Activated T-helper 17 cell treated with anti-CD3 and anti-CD28 coated beads, Interleukin-2, amount 50 U/mL, for 72 hours (primary cell): ENCODE data around the gene CEP126. TPM values are rescaled to one million over a fixed set of nuclear protein-coding genes. Genes with fewer than 3 reads are reported as not detected.
A peak's percentile ranks its signal among the peaks of the same experiment; 100 is the strongest.

Source experiments
- ATAC-seq: fragments of 150-1000 bp; cut with Tn5 transposase; replicated peaks from 2 replicates; pipeline ENCODE4 v1.10.0; 2021; ENCODE audit warnings: mild to moderate bottlenecking, moderate library complexity
- H3K27ac Mint-ChIP-seq: one replicate; pipeline ENCODE4 v1.8.0; 2022; ENCODE audit warnings: mixed read lengths
- H3K27me3 Mint-ChIP-seq: one replicate; pipeline ENCODE4 v1.8.0; 2022; ENCODE audit warnings: mixed read lengths
- H3K36me3 Mint-ChIP-seq: one replicate; pipeline ENCODE4 v1.8.0; 2022; ENCODE audit warnings: low read depth, mild to moderate bottlenecking, mixed read lengths
- H3K4me1 Mint-ChIP-seq: one replicate; pipeline ENCODE4 v1.8.0; 2022; ENCODE audit warnings: mixed read lengths
- H3K4me3 Mint-ChIP-seq: one replicate; pipeline ENCODE4 v1.8.0; 2022; ENCODE audit warnings: mild to moderate bottlenecking, mixed read lengths
- H3K9me3 Mint-ChIP-seq: one replicate; pipeline ENCODE4 v1.8.0; 2022; ENCODE audit warnings: mixed read lengths
- total RNA-seq, 2 donors: library from RNA; stranded (reverse); gene quantifications; one replicate each; pipeline ENCODE4 v1.2.3, GENCODE V29; 2022

Gene CEP126, protein sequence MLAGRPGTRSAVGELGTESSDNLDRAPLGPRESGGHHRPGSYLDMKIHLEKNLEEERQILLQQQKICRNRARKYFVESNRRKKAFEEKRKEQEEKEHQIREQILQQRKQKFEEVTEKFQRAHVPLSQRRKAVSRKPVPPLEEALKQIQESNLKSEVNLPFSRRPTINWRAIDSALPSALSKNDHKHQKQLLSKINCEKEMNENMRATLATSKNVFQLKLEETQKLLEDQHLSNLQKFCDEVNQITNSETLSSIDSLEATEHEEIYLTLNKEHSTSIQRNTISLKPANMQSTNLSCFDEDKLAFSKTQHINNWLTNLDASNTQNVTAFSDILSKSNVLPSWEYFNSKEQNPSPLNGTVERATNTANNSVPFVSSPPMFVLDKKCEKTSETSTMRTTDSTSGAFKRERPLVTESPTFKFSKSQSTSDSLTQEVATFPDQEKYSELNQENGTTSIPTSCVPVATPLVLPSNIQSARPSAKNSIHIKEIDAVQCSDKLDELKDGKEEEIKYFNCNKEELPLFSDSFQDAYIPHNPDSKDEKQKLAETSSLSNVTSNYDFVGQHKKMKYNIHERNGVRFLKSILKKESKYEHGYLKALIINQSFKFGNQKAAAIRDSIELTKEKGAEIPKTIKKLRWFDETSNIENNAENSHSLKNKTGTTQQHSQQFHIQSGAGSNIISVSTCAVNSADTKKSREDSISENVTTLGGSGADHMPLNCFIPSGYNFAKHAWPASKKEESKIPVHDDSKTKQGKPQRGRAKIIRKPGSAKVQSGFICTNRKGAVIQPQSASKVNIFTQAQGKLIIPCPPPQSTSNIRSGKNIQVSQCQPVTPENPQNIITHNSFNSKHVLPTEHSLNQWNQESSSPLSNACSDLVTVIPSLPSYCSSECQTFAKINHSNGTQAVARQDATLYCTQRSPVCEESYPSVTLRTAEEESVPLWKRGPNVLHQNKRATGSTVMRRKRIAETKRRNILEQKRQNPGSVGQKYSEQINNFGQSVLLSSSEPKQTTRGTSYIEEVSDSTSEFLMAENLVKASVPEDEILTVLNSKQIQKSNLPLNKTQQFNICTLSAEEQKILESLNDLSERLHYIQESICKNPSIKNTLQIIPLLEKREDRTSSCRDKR
- total RNA-seq, result 1 to 10 TPM in 1 of 2 donors, under 1 TPM in 1; 0.97 to 1.5 TPM

DNA sequence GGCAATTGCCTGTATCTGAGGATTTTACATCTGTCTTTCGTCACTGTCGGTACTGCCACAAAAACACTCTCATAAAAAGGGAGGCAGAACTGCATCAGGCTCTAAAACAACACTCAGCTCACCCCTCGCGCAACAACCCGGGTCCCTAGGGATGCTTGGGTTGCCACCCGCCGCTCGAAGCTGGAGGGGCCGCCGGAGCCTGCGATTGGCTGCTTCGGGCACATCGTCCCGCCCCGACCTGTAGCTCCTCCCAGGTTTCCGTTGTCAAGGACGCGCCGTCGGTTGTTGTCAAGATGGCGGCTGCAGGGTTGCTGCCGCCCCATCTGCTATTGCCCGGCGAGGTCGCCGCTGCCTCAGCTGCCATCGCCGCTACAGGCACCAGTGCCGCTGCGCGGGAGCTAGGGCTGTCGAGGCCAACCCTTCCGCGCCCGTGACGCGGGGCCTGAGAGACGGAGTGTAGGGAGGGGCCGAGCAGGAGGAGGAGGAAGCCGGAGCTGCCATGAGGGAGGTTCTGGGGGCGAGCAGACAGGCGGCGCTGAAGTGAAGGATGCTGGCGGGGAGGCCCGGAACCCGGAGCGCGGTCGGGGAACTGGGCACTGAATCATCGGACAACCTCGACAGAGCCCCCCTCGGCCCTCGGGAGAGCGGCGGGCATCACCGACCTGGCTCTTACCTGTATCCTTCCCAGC, at the start of gene CEP126:
Gene CEP126, plus strand, starts transcription at position 273 of the 689 bp plus-strand sequence. Its CDS starts 275 bp downstream, at position 548.
- Mint-ChIP-seq H3K36me3 (no peaks in the 10 kb centered on the region), H3K4me1 (peaks cover 20% of the 10 kb centered on the region)

GRCh38 chr11:101866619-101867491, 48.0 kb upstream of the CEP126 start:
- H3K27me3 Mint-ChIP-seq, result peaks cover 20% of the 10 kb centered on the region
- no peak for ATAC-seq
- H3K9me3 Mint-ChIP-seq, result no peaks in the 10 kb centered on the region
- H3K4me3 Mint-ChIP-seq, result no peak overlapping the region
- H3K4me1 Mint-ChIP-seq, result no peaks in the 10 kb centered on the region
- H3K36me3 Mint-ChIP-seq, result no peaks in the 10 kb centered on the region
- H3K27ac Mint-ChIP-seq, result no peak overlapping the region

More for the DNA sequence above, at the start of gene CEP126:
- Mint-ChIP-seq H3K27ac (peak within 1 kb of the TSS; percentile 83), H3K27me3 (peaks cover 5% of the 10 kb centered on the region), H3K9me3 (no peaks in the 10 kb centered on the region), H3K4me3 (peak within 1 kb of the TSS; percentile 90)
- ATAC-seq, result peak; percentile 97

DNA sequence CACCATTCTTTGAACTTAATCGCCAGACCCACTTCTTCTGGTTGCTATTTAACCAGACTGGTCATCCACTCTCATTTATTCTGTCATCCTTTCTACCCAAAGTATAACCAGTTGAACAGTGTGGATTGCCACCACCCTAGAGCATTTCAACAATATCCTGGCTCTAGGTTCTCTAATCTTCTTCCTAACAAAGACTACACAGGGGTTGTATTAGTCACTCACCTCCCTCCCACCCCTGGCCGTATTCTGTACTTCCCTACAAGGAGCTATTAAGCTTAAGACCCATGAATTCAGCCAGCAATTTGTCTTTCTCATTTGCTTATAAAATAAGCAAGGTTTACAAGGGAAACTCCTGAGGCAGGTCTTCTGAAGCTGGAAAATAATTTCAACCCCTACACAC, 46.9 kb upstream of the CEP126 start:
- no peak for ATAC-seq
- no peak overlapping the region for H3K4me3 Mint-ChIP-seq
- H3K27ac Mint-ChIP-seq, result no peak overlapping the region
- peaks cover 16% of the 10 kb centered on the region for H3K27me3 Mint-ChIP-seq
- no peaks in the 10 kb centered on the region for H3K9me3 Mint-ChIP-seq
- no peaks in the 10 kb centered on the region for H3K36me3 Mint-ChIP-seq
- no peaks in the 10 kb centered on the region for H3K4me1 Mint-ChIP-seq

DNA sequence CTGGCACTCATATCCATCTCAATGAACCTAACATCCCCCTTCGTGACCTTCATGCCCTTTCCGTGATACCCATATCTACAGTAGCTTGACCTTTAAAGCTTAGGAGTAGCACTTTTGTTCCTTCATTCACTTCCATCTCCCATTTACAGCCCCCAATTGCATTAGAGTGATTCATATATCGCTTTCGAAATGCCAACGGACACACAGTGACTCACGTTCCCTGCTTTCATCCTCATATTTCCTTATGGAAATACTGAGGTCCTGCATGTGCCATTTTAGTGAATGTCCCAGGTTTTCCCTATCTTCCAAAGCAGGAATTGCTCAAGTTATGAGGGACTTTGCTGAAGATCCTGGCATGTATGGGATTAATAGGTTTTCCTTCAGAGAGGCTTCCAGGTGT, 44.3 kb upstream of the CEP126 start:
- peaks cover 15% of the 10 kb centered on the region for H3K27me3 Mint-ChIP-seq
- no peak overlapping the region for H3K4me3 Mint-ChIP-seq
- no peak overlapping the region for H3K27ac Mint-ChIP-seq
- H3K36me3 Mint-ChIP-seq, result no peaks in the 10 kb centered on the region
- no peaks in the 10 kb centered on the region for H3K4me1 Mint-ChIP-seq
- ATAC-seq, result no peak
- no peaks in the 10 kb centered on the region for H3K9me3 Mint-ChIP-seq

DNA sequence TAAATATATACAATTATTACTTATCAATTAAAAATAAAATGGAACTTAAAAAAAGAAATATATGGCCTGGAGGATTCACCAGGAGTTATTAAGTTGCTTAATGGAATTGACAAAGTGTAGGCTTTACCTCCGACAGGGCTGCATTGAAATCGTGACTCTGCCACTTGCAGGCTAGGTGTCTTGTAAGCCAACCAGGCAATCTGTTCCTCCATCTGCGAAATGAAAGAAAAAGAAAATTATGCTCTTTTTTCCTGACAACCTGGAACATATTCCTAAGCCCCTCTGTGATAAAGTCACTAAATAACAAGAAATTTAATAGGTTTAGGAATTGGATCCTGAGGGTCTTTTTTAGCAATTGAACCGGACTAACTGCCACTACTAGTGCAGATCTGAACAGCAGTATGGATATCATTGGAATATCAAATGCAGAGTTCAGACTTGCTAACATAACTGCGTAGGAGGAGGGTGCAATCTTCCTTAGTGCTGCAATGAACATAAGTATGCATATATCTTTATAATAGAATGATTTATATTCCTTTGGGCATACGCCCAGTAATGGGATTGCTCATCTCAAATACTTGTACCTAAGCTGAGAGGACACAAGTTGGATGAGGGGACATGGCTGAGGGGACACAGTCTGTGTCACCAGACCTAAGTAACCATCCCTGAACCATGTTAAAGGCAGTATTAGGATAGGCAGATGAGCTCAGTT, 42.5 kb upstream of the CEP126 start:
- no peak for ATAC-seq

GRCh38 chr11:101880222-101880621, 34.6 kb upstream of the CEP126 start:
- H3K36me3 Mint-ChIP-seq, result no peaks in the 10 kb centered on the region
- H3K9me3 Mint-ChIP-seq, result no peaks in the 10 kb centered on the region
- peaks cover 33% of the 10 kb centered on the region for H3K27me3 Mint-ChIP-seq
- H3K4me1 Mint-ChIP-seq, result no peaks in the 10 kb centered on the region
- no peak overlapping the region for H3K27ac Mint-ChIP-seq
- no peak overlapping the region for H3K4me3 Mint-ChIP-seq
- no peak for ATAC-seq

More for the DNA sequence above, 42.5 kb upstream of the CEP126 start:
- Mint-ChIP-seq H3K9me3 (no peaks in the 10 kb centered on the region), H3K36me3 (no peaks in the 10 kb centered on the region), H3K4me1 (no peaks in the 10 kb centered on the region), H3K4me3 (no peak overlapping the region), H3K27me3 (peaks cover 19% of the 10 kb centered on the region), H3K27ac (no peak overlapping the region)

GRCh38 chr11:101881586-101881985, 33.2 kb upstream of the CEP126 start:
- no peak overlapping the region for H3K27ac Mint-ChIP-seq
- H3K27me3 Mint-ChIP-seq, result peaks cover 37% of the 10 kb centered on the region
- H3K4me1 Mint-ChIP-seq, result no peaks in the 10 kb centered on the region
- H3K9me3 Mint-ChIP-seq, result no peaks in the 10 kb centered on the region
- H3K36me3 Mint-ChIP-seq, result no peaks in the 10 kb centered on the region
- no peak for ATAC-seq
- no peak overlapping the region for H3K4me3 Mint-ChIP-seq

DNA sequence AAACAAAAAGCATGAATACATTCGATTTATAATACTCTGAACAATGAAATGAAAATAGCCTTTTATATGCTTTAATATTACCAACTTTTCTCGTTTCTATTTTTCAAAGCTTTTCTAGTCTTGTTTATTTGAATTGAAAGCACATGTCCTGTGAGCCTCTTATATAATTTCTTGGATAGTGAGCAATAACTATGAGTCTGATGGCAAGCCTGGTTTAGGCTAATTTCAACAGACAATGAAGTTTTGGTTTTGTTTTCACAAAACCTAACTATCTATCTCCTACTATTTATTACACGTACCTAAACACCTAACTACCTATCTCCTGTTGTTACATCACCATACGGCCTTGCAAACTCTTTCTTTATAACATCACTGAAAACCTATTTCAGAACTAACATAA, 29.2 kb upstream of the CEP126 start:
- Mint-ChIP-seq H3K4me3 (no peak overlapping the region), H3K27me3 (peaks cover 34% of the 10 kb centered on the region), H3K9me3 (no peaks in the 10 kb centered on the region), H3K27ac (no peak overlapping the region), H3K4me1 (peaks cover 5% of the 10 kb centered on the region), H3K36me3 (no peaks in the 10 kb centered on the region)
- no peak for ATAC-seq

DNA sequence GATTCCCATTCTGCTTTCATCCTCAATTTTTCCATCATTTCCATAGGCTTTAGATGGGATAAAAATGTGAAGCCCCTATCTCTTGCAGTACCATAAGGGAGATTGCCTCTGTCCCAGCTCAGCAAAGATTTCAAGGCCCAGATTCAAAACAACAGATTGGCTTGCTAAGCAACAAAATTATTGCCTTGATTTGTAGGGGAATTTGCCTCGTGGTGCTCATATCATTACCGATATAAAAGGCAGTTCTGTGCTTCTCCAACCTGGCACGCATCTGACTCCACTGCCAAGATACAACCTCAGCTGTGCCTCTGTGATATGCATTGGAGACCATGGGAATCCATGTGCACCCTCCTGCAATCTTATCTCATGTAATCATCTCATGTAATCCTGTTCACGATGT, 25.0 kb upstream of the CEP126 start:
- H3K27me3 Mint-ChIP-seq, result peaks cover 20% of the 10 kb centered on the region
- no peak overlapping the region for H3K4me3 Mint-ChIP-seq
- no peak overlapping the region for H3K27ac Mint-ChIP-seq
- ATAC-seq, result no peak
- peaks cover 5% of the 10 kb centered on the region for H3K4me1 Mint-ChIP-seq
- H3K9me3 Mint-ChIP-seq, result no peaks in the 10 kb centered on the region
- no peaks in the 10 kb centered on the region for H3K36me3 Mint-ChIP-seq

DNA sequence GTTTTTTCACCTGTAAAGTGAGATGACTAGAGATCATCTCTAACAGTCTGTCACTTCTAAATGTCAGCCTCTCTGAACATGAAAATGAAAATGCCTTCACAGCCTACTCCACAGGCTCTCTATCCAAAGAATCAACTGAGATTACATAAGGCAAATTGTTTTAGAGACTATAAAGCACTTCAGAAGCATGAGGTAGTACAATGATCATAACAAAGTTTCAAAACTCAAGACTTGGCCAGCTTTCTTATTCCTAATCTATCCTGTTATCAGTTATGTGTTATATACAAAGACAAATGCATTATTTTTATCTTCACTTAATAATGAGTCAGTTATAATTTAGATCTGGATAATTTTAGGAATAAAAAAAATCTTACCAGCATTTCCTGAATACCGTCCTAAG, 20.3 kb upstream of the CEP126 start:
- Mint-ChIP-seq H3K4me3 (no peak overlapping the region), H3K27me3 (peaks cover 19% of the 10 kb centered on the region), H3K27ac (no peak overlapping the region), H3K36me3 (no peaks in the 10 kb centered on the region), H3K9me3 (no peaks in the 10 kb centered on the region), H3K4me1 (peaks cover 5% of the 10 kb centered on the region)
- ATAC-seq, result no peak

DNA sequence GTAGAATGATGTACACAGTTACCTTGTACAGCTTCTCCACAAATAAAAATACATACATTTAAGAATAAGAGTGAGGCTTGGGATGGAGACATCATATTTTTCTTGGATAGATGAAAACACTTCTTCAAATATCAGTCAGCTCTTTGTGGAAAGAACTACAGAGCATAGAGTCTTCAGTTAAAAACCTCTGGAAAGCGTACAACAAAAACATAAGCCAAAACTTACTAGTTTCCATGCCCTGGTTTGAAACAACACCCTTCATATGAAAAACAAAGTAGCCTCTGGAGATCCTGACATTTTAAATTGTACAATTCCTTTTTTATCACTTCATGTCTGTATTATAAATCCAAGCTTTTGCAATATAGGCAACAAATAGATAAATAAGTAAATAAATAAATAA, 7.0 kb upstream of the CEP126 start:
- Mint-ChIP-seq H3K36me3 (no peaks in the 10 kb centered on the region), H3K4me3 (no peak overlapping the region), H3K27me3 (peaks cover 31% of the 10 kb centered on the region), H3K9me3 (no peaks in the 10 kb centered on the region), H3K4me1 (no peaks in the 10 kb centered on the region), H3K27ac (no peak overlapping the region)
- ATAC-seq, result no peak

GRCh38 chr11:101909087-101909486, 5.7 kb upstream of the CEP126 start:
- Mint-ChIP-seq H3K4me1 (peaks cover under 1% of the 10 kb centered on the region), H3K4me3 (no peak overlapping the region), H3K27ac (no peak overlapping the region), H3K36me3 (no peaks in the 10 kb centered on the region), H3K27me3 (peaks cover 21% of the 10 kb centered on the region), H3K9me3 (no peaks in the 10 kb centered on the region)
- no peak for ATAC-seq

- Mint-ChIP-seq H3K36me3 (no peaks in the 10 kb centered on the region), H3K4me1 (peaks cover 19% of the 10 kb centered on the region), H3K27ac (no peak overlapping the region), H3K27me3 (peaks cover 9% of the 10 kb centered on the region), H3K9me3 (no peaks in the 10 kb centered on the region), H3K4me3 (no peak overlapping the region)
- ATAC-seq, result no peak
Measured at GRCh38 chr11:101912823-101913284, 2.0 kb upstream of the CEP126 start.
